ENCODE results near the gene CCDC63.

- no peak for TF ChIP-seq POLR2A (IDR thresholded peaks at IDR 0.05)
- no peak for TF ChIP-seq CTCF (IDR thresholded peaks at IDR 0.05)
- no peak for TF ChIP-seq EP300 (IDR thresholded peaks at IDR 0.05)
- no peak for TF ChIP-seq POLR2AphosphoS5 (IDR thresholded peaks at IDR 0.05)
These were observed 80.8 kb downstream of the CCDC63 start for GRCh38 chr12:110927546-110927945.

Measured in gastroesophageal sphincter (tissue), 3 donors.